Skin of body (tissue), 2 donors: Measurements from ENCODE around the gene VWDE. TPM values are rescaled to one million over a fixed set of nuclear protein-coding genes. Genes with fewer than 3 reads are reported as not detected.
"Not testable (repeated sequence)": the region's sequence is repeated elsewhere in the genome, so short reads cannot be mapped to it uniquely, and the experiment has no call there.

Experiments used
- DNase-seq: peaks from one replicate; lab custom pipeline; 2025; lab: John Stamatoyannopoulos, UW
- total RNA-seq: library from RNA; depleted of rRNA; stranded (reverse); fragments of >200 nt; gene quantifications from one replicate; pipeline ENCODE4 v1.2.3, GENCODE V29; 2014

The VWDE gene
- 0.39 TPM for total RNA-seq

GRCh38 chr7:12403287-12404181 is at the start of gene VWDE:
Gene VWDE, minus strand, starts transcription at chr7:12403865. Its CDS starts 149 bp downstream, at chr7:12403716.
- no peak for DNase-seq

GRCh38 chr7:12453136-12453535 is 49.5 kb upstream of the VWDE start:
- DNase-seq = not testable (repeated sequence)

GRCh38 chr7:12450615-12451014 is 47.0 kb upstream of the VWDE start:
- DNase-seq = no peak

DNA sequence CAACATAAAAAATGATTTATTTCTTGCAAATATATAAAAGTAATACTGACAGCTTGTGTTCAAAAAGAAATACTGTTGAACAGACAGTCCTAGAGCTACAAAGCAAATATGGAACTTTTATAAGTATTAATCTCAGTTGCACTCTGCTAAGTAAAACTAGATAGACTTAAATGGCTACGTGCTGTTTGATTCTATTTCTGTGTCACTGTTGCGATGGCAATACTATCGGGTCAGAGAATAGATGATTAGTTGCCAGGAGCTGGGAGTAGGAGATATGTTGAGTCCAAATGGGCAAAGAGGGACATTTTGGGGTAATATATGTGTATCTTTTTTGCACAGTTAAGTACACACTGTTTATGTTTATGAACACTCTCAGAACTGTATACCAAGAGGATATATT is 41.1 kb upstream of the VWDE start:
- no peak for DNase-seq

DNA sequence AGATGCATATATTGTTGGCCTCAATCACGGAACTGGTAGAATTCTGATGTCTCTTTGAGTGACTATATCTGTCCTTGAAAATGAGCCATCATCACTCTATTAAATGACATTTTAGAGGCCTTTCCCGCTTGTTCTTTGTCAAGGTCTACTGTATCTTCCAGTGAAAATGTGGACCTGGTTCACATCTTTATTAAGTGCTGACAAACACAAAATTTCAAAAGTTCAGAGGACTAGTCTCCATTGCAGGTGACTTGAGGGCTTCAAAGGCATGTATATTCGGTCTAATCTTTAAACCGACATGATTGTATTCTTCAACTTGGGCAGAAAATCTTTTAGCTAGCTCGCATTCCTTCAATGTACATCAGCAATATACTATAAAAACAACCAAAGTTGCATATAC is 36.6 kb upstream of the VWDE start:
- DNase-seq = no peak

DNA sequence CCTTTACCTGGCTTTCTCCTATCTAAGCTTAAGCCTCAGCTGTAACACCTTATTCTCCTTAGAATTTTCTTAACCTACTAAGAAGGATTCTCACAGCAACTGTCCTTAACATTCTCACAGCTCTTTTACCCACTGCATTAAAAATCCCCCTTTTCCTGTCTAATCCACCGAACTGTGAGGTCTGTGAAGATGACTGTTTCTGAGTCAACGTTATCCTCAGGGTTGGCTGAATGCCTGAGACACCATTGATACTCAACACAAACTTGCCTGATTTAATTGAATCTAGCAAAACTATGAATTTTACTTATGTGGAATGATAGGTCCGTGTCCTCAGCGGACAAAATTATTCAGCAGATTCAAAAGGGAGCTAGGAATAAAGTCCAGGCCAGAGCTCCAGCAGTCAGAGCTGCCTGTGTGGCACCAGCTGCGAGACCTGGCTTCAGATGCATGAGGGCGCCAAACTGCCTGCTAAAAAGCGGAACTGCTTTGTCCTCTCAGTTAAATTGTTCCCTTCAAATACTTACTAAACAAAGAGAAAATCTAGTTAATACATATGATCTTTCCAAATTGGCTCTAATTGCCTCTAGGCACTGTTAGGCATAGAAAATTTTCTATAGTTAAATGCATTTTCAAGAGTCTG is 33.4 kb upstream of the VWDE start:
- DNase-seq = no peak

DNA sequence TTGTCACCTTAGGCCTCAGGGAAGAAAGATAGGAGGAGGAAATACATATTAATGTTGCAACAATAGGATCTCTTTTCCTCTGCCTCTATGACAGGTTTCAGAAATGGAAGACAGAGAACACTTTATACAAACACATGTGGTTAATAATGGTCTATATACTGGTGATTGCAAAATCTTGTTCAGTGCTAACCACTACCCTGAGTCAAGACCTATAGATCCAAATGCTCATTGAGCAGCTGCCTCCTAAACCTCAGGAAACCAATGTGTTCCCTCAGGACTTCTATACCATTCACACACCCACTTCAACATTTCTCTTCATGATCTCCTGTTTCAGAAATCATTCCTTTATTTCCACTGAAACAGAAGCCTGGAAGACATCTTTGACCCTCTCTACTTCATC is 32.5 kb upstream of the VWDE start:
- DNase-seq = no peak

- no peak for DNase-seq
Observed at GRCh38 chr7:12434012-12434642, 30.5 kb upstream of the VWDE start.

- no peak for DNase-seq
Observed at GRCh38 chr7:12431886-12432556, 28.4 kb upstream of the VWDE start.

- DNase-seq = no peak
Observed at GRCh38 chr7:12425311-12425710, 21.6 kb upstream of the VWDE start.

DNA sequence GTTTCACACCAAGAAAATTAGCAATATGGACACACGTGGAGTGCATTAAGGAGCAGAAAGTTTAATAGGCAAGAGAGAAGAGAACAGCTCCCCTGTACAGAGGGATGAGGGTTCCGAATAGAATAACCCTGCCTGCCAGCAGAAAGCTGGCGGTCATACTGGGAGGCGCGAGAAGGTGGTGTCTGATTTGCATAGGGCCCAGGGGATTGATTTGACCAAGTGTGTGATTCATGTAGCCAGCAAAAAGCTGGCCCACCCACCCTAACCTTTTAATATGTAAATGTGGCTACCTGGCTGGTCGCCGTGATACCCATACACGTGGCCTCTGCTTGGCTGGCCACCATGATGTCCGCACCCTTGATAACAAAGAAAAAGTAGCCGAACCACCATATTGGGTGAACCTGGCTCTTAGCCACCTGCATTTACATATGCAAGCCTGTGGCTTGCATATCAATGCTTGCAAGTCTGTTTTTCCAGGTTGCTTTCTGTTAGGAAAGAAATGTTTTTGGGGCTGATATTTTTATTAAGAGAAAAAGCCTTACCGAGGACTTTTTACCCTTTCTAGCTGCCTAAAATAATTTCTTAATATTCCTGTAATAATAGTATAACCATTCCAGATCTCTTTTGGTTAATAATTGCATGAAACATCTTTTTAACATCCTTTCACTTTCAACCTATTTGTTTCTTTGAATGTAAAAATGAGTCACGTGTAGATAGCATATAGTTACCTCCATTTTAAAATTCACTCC is 20.5 kb upstream of the VWDE start:
- no peak for DNase-seq

GRCh38 chr7:12423355-12423996 is 19.8 kb upstream of the VWDE start:
- DNase-seq = no peak

DNA sequence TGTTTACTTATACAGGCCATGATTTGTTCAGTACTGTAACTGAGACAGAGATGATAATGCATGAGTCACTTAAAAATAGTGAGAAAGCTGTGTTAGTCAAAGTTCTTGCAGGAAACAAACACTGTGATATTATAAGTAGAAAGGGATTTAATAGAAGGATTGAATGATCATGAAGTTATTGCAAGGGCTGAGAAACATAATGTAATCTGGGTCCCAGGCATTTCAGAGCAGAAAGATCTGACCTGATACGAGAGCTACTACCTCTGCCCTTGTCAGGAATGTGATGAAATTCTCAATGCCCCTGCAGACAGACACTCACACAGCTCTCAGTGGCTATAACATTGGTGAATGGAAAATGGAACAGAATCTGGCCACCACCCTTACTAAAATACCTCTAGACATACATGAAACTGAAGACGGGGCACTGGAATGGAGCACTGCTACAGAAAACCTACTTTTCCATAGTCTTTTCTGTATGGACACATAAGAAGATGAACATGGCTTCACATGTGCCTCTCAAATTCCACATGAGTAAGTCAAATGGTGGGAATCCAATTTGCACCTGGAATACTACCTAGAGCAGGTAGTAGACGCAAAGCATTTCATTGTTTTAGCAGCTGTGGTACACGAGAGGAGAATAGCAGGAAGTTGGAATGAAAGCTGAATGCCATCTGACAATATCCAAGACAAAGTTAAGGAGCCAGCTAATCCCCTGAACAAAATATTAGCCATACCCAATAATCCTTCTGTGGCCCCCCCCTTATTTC is 19.1 kb upstream of the VWDE start:
- no peak for DNase-seq

- DNase-seq = no peak
Observed at GRCh38 chr7:12418452-12418851, 14.8 kb upstream of the VWDE start.

GRCh38 chr7:12415072-12415471 is 11.4 kb upstream of the VWDE start:
- DNase-seq = no peak

- DNase-seq = no peak
Observed at GRCh38 chr7:12412407-12412806, 8.7 kb upstream of the VWDE start.

GRCh38 chr7:12410523-12410922 is 6.9 kb upstream of the VWDE start:
- no peak for DNase-seq

DNA sequence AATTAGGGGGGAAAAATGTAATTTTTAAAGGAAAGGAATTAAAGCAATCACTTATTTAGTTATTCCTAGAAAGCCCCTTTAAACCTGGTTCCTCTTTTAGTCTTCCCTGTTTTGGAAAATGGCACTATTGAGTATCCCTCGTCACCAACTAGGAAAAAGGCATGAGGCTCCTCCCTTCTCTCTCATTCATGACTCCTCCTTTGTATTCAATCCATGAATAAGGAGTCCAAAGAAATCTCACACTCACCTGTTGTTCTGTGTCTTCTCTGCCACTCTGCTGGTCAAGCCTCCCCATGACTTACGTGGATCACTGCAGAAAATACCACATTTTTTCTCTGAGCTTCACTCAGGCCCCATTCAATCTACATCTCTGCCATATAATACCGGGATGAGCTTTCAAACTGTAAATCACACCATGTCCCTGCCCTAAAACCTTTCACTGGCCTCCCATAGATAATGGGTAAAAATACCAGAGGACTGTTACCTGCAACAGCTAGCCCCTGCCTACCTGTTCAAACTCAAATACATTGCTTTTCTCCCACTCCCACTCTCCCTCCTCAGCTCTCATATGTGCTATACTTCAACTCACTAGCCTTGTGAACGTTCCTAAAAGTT is 5.5 kb upstream of the VWDE start:
- DNase-seq = no peak

DNA sequence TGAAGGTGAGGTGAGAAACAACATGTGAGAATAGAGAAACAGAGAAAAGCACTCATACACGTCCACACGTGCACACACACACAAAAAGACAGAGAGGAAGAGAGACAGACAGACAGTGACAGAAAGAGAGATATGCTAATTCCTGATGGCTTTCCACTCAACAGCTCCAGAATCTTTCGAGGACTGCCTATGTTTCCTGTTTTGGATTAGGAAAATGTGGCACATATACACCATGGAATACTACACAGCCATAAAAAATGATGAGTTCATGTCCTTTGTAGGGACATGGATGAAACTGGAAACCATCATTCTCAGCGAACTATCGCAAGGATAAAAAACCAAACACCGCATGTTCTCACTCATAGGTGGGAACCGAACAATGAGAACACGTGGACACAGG is 4.0 kb upstream of the VWDE start:
- DNase-seq = not testable (repeated sequence)

GRCh38 chr7:12402365-12402725 is 1.3 kb downstream of the VWDE start:
- DNase-seq = no peak
